ENCODE measurements around the gene CLK3. TPM values are rescaled to one million over a fixed set of nuclear protein-coding genes. Genes with fewer than 3 reads are reported as not detected.

Gene CLK3
- total RNA-seq, 2 experiments from 2014 or later: 118 to 124 TPM

DNA sequence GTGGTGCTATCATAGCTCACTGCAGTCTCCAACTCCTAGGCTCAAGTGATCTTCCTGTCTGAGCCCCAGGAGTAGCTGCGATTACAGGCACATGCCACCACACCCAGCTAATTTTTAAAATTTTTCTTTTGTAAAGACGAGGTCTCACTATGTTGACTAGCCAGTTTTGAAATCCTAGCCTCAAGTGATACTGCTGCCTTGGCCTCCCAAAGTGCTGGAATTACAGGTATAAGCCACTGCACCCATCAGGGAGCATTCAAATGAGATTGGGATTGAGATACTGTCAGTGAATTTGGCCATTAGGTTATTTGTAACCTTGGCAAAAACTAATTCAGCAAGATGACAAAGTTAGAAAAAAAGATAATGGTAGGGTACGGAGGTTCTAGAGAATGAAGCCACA, 58.5 kb downstream of the CLK3 start:
- Mint-ChIP-seq H3K27me3 (no peaks in the 10 kb centered on the region), H3K9me3 (no peaks in the 10 kb centered on the region), H3K27ac (no peak overlapping the region), H3K36me3 (peaks cover 20% of the 10 kb centered on the region), H3K4me1 (ENCODE audit: low read depth) (peaks cover 8% of the 10 kb centered on the region), H3K4me3 (no peak overlapping the region)
- ChIA-PET CTCF (no interaction called here), POLR2A (no interaction called here)
- intact Hi-C loops (cut with micrococcal nuclease): no loop called here
- DNase-seq: no peak

DNA sequence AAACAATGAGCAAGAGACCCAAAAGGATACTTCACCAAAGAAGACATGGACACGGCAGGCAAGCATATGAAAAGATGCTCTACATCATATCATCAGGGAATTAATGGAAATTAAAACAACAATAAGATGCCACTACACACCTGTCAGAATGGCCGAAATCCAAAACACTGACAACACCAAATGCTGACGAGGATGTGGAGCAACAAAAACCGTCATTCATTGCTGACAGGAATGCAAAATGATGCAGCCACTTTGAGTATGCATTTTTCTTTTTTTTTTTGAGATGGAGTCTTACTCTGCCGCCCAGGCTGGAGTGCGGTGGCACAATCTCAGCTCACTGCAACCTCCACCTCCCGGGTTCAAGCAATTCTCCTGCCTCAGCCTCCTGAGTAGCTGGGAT, 61.2 kb downstream of the CLK3 start:
- intact Hi-C loops (cut with micrococcal nuclease): no loop called here
- CTCF ChIA-PET: interaction anchor here (1.5 to 1.7 kb wide), 2 partner anchors 42 to 92 kb away, joined by 3 to 5 read pairs; no protein-coding TSS in a partner anchor
- no peaks in the 10 kb centered on the region for H3K9me3 Mint-ChIP-seq
- H3K4me3 Mint-ChIP-seq: no peak overlapping the region
- no peak for DNase-seq
- no peak overlapping the region for H3K27ac Mint-ChIP-seq
- H3K4me1 Mint-ChIP-seq (ENCODE audit: low read depth): peaks cover 12% of the 10 kb centered on the region
- H3K36me3 Mint-ChIP-seq: peaks cover 10% of the 10 kb centered on the region
- POLR2A ChIA-PET: no interaction called here
- no peaks in the 10 kb centered on the region for H3K27me3 Mint-ChIP-seq

Other genes with a start within 250 kb of the CLK3 start
- gene CYP11A1, start 248.2 kb upstream of the CLK3 start, total RNA-seq: under 1 TPM in 1 of 2 experiments, not detected in 1; 0.29 TPM
- gene SEMA7A, start 181.9 kb upstream of the CLK3 start, total RNA-seq: 10 to 100 TPM; 65.9 to 68.4 TPM
- 10 to 100 TPM; 52.3 to 58.2 TPM for gene UBL7, start 154.7 kb upstream of the CLK3 start, total RNA-seq
- 10 to 100 TPM; 27.3 to 28.6 TPM for gene ARID3B, start 74.6 kb upstream of the CLK3 start, total RNA-seq
- 10 to 100 TPM; 36.8 to 39.9 TPM for gene EDC3, start 80.2 kb downstream of the CLK3 start, total RNA-seq
- gene CYP1A1, start 109.7 kb downstream of the CLK3 start, total RNA-seq: 1 to 10 TPM in 1 of 2 experiments, under 1 TPM in 1; 0.64 to 1.1 TPM
- gene CYP1A2, start 133.0 kb downstream of the CLK3 start, total RNA-seq: not detected
- 100 to 1,000 TPM; 260 to 262 TPM for gene CSK, start 166.2 kb downstream of the CLK3 start, total RNA-seq
- not detected for gene LMAN1L, start 197.0 kb downstream of the CLK3 start, total RNA-seq
- not detected for gene CPLX3, start 210.8 kb downstream of the CLK3 start, total RNA-seq
- gene ULK3, start 227.3 kb downstream of the CLK3 start, total RNA-seq: 10 to 100 TPM; 51.4 to 57.6 TPM

Data from activated CD4-positive, alpha-beta memory T cell treated with anti-CD3 and anti-CD28 coated beads for 36 hours (primary cell).